ENCODE measurements around the gene POPDC2.

POPDC2 gene

GRCh38 chr3:119639494-119640350, 20.7 kb downstream of the POPDC2 start:
- DNase-seq (ENCODE audit: low read depth in 2 of 2), result no peak

GRCh38 chr3:119637679-119638477, 22.5 kb downstream of the POPDC2 start:
- no peak for DNase-seq (ENCODE audit: low read depth in 2 of 2)

GRCh38 chr3:119636891-119637611, 23.3 kb downstream of the POPDC2 start:
- no peak for DNase-seq (ENCODE audit: low read depth in 2 of 2)

GRCh38 chr3:119636249-119636648, 24.1 kb downstream of the POPDC2 start:
- DNase-seq (ENCODE audit: low read depth in 2 of 2), result no peak

- DNase-seq (ENCODE audit: low read depth in 2 of 2), result no peak
Measured at GRCh38 chr3:119635719-119636118, 24.7 kb downstream of the POPDC2 start.

GRCh38 chr3:119632829-119633228, 27.6 kb downstream of the POPDC2 start:
- DNase-seq (ENCODE audit: low read depth in 2 of 2), result no peak

- no peak for DNase-seq (ENCODE audit: low read depth in 2 of 2)
Measured at GRCh38 chr3:119632216-119632615, 28.2 kb downstream of the POPDC2 start.

- no peak for DNase-seq (ENCODE audit: low read depth in 2 of 2)
Measured at GRCh38 chr3:119631516-119631915, 28.9 kb downstream of the POPDC2 start.

- DNase-seq (ENCODE audit: low read depth in 2 of 2), result no peak
Measured at GRCh38 chr3:119630880-119631329, 29.5 kb downstream of the POPDC2 start.

- DNase-seq (ENCODE audit: low read depth in 2 of 2), result no peak
Measured at GRCh38 chr3:119630128-119630879, 30.1 kb downstream of the POPDC2 start.

- no peak for DNase-seq (ENCODE audit: low read depth in 2 of 2)
Measured at GRCh38 chr3:119628816-119629445, 31.5 kb downstream of the POPDC2 start.

- DNase-seq (ENCODE audit: low read depth in 2 of 2), result no peak
Measured at GRCh38 chr3:119628390-119628789, 32.0 kb downstream of the POPDC2 start.

GRCh38 chr3:119627461-119627860, 32.9 kb downstream of the POPDC2 start:
- DNase-seq (ENCODE audit: low read depth in 2 of 2), result no peak

- DNase-seq (ENCODE audit: low read depth in 2 of 2), result no peak
Measured at GRCh38 chr3:119626196-119626595, 34.2 kb downstream of the POPDC2 start.

GRCh38 chr3:119625451-119626153, 34.8 kb downstream of the POPDC2 start:
- DNase-seq (ENCODE audit: low read depth in 2 of 2), result no peak

GRCh38 chr3:119624002-119624720, 36.2 kb downstream of the POPDC2 start:
- DNase-seq (ENCODE audit: low read depth in 2 of 2), result no peak

GRCh38 chr3:119620899-119621298, 39.5 kb downstream of the POPDC2 start:
- no peak for DNase-seq (ENCODE audit: low read depth in 2 of 2)

- no peak for DNase-seq (ENCODE audit: low read depth in 2 of 2)
Measured at GRCh38 chr3:119619094-119619493, 41.3 kb downstream of the POPDC2 start.

GRCh38 chr3:119616056-119616455, 44.3 kb downstream of the POPDC2 start:
- DNase-seq (ENCODE audit: low read depth in 2 of 2), result no peak

- no peak for DNase-seq (ENCODE audit: low read depth in 2 of 2)
Measured at GRCh38 chr3:119613872-119614271, 46.5 kb downstream of the POPDC2 start.

Data from activated CD8-positive, alpha-beta memory T cell treated with anti-CD3 and anti-CD28 coated beads for 4 hours (primary cell).